ENCODE data around the gene AVPI1. TPM values are rescaled to one million over a fixed set of nuclear protein-coding genes. Genes with fewer than 3 reads are reported as not detected.
A peak's percentile ranks its signal among the peaks of the same experiment; 100 is the strongest.

AVPI1 gene
- total RNA-seq, 4 donors from 2014 or later: 1.4 to 14.1 (median 3.0) TPM

GRCh38 chr10:97718659-97719142, 31.7 kb upstream of the AVPI1 start:
- H3K36me3 ChIP-seq: no peaks in the 10 kb centered on the region
- H3K4me3 ChIP-seq: no peak overlapping the region
- peak overlapping the region in 1 of 4 donors; percentile 18 for H3K27ac ChIP-seq
- H3K4me1 ChIP-seq: peaks cover 11 to 14% of the 10 kb centered on the region in 2 donors
- intact Hi-C loops (cut with DNase I; ENCODE audit: low total_unique reads): no loop called here
- TF ChIP-seq POLR2A (IDR thresholded peaks at IDR 0.05) (no peak), CTCF (IDR thresholded peaks at IDR 0.05 in 4 of 5, conservative IDR thresholded peaks at IDR 0.05 in 1 of 5) (no peak)
- no peaks in the 10 kb centered on the region for H3K9me3 ChIP-seq
- ATAC-seq (peak in 1 of 2 donors; percentile 70), DNase-seq (peak in 1 of 2 donors; percentile 66)
- in situ Hi-C loops (cut with MboI; ENCODE audit: low sequenced_read_pairs in 4 of 4): no loop called here
- peaks cover 6 to 8% (median 7%) of the 10 kb centered on the region in 3 donors for H3K27me3 ChIP-seq

GRCh38 chr10:97718178-97718577, 31.1 kb upstream of the AVPI1 start:
- Histone ChIP-seq H3K4me1 (peaks cover 12 to 16% of the 10 kb centered on the region in 2 donors), H3K27ac (peak overlapping the region in 2 of 4 donors; percentile 8 to 18), H3K9me3 (no peaks in the 10 kb centered on the region), H3K36me3 (no peaks in the 10 kb centered on the region), H3K27me3 (peaks cover 6 to 10% (median 7%) of the 10 kb centered on the region in 3 donors), H3K4me3 (no peak overlapping the region)
- TF ChIP-seq POLR2A (IDR thresholded peaks at IDR 0.05): no peak
- TF ChIP-seq CTCF (IDR thresholded peaks at IDR 0.05 in 4 of 5, conservative IDR thresholded peaks at IDR 0.05 in 1 of 5): no peak
- intact Hi-C loops (cut with DNase I; ENCODE audit: low total_unique reads) (no loop called here), in situ Hi-C loops (cut with MboI; ENCODE audit: low sequenced_read_pairs in 4 of 4) (no loop called here)
- DNase-seq (no peak), ATAC-seq (no peak)

GRCh38 chr10:97717627-97718026, 30.6 kb upstream of the AVPI1 start:
- Histone ChIP-seq H3K4me3 (no peak overlapping the region), H3K27ac (peak overlapping the region in 1 of 4 donors; percentile 8), H3K27me3 (peaks cover 6 to 13% (median 7%) of the 10 kb centered on the region in 3 donors), H3K9me3 (no peaks in the 10 kb centered on the region), H3K4me1 (peaks cover 16 to 20% of the 10 kb centered on the region in 2 donors), H3K36me3 (no peaks in the 10 kb centered on the region)
- in situ Hi-C loops (cut with MboI; ENCODE audit: low sequenced_read_pairs in 4 of 4): no loop called here
- DNase-seq (no peak), ATAC-seq (no peak)
- intact Hi-C loops (cut with DNase I; ENCODE audit: low total_unique reads): no loop called here
- TF ChIP-seq CTCF (IDR thresholded peaks at IDR 0.05 in 4 of 5, conservative IDR thresholded peaks at IDR 0.05 in 1 of 5) (no peak), POLR2A (IDR thresholded peaks at IDR 0.05) (no peak)

- intact Hi-C loops (cut with DNase I; ENCODE audit: low total_unique reads): no loop called here
- DNase-seq: no peak
- peak overlapping the region; percentile 21 to 68 (median 62) for H3K4me3 ChIP-seq
- peaks cover 16 to 20% of the 10 kb centered on the region in 2 donors for H3K4me1 ChIP-seq
- H3K9me3 ChIP-seq: no peaks in the 10 kb centered on the region
- peak overlapping the region; percentile 63 to 85 (median 78) for H3K27ac ChIP-seq
- no peak for ATAC-seq
- in situ Hi-C loops (cut with MboI; ENCODE audit: low sequenced_read_pairs in 4 of 4): no loop called here
- TF ChIP-seq POLR2A (IDR thresholded peaks at IDR 0.05) (no peak), CTCF (IDR thresholded peaks at IDR 0.05 in 4 of 5, conservative IDR thresholded peaks at IDR 0.05 in 1 of 5) (no peak)
- no peaks in the 10 kb centered on the region for H3K36me3 ChIP-seq
- H3K27me3 ChIP-seq: peaks cover 6 to 13% (median 7%) of the 10 kb centered on the region in 3 donors
Observed at GRCh38 chr10:97715259-97715874, 28.3 kb upstream of the AVPI1 start.

All from gastrocnemius medialis (tissue), 4 donors.